HEK293 (cell line): ENCODE measurements around the gene TET2.

ENCODE experiments used
- CTCF ChIA-PET: fragments of 350-600 bp; formaldehyde crosslinking; extraction: SDS; loops from one replicate; lab custom pipeline; 2021; ENCODE audit warnings: antibody characterized with exemption; lab: Yijun Ruan, JAX
- POLR2A ChIA-PET: fragments of 300-600 bp; formaldehyde crosslinking; extraction: SDS; loops from one replicate; lab custom pipeline; 2020; ENCODE audit warnings: antibody characterized with exemption, inconsistent platforms; lab: Yijun Ruan, JAX
- H3K27ac ChIP-seq: fragments of 200-500 bp; sonication (Bioruptor generic); 2 replicates; pipeline ENCODE4 v1.5.1; 2014; ENCODE audit warnings: low read depth, low read length, control low read depth, inconsistent platforms; ENCODE audit errors: extremely low read depth
- H3K36me3 ChIP-seq, 2 experiments: fragments of 200-500 bp in 1 of 2; sonication (Bioruptor generic) in 1 of 2; 1 replicate in 1 of 2; 2 replicates in 1 of 2; pipeline ENCODE4 v1.5.1; 2014 to 2017; ENCODE audit warnings: inconsistent platforms in 2 of 2, low read length in 2 of 2; ENCODE audit not compliant: control insufficient read depth in 2 of 2, insufficient read depth in 1 of 2
- H3K4me1 ChIP-seq: fragments of 200-500 bp; sonication (Bioruptor generic); 2 replicates; pipeline ENCODE4 v1.5.1; 2014; ENCODE audit warnings: mild to moderate bottlenecking, low read length, inconsistent platforms; ENCODE audit not compliant: control insufficient read depth, insufficient read depth
- H3K4me3 ChIP-seq: 2 replicates; pipeline ENCODE4 v1.5.1; 2011; ENCODE audit warnings: low read depth, mild to moderate bottlenecking, control low read depth, low read length, moderate library complexity
- H3K9me3 ChIP-seq: fragments of 200-500 bp; sonication (Bioruptor generic); 2 replicates; pipeline ENCODE4 v1.5.1; 2014; ENCODE audit warnings: low read depth, low read length, inconsistent platforms; ENCODE audit not compliant: control insufficient read depth, insufficient read depth
- AEBP2 ChIP-seq: fragments of 450-650 bp; formaldehyde crosslinking; IDR thresholded peaks from 2 replicates; pipeline ENCODE4 v1.5.1; 2016; ENCODE audit warnings: missing biosample characterization, missing genetic modification characterization, borderline replicate concordance
- BCL11A ChIP-seq: fragments of 450-650 bp; formaldehyde crosslinking; IDR thresholded peaks from 2 replicates; pipeline ENCODE4 v1.5.1; 2016; ENCODE audit warnings: low read depth, missing biosample characterization, missing genetic modification characterization
- BCL11B ChIP-seq: fragments of 450-650 bp; formaldehyde crosslinking; IDR thresholded peaks from 2 replicates; pipeline ENCODE4 v1.5.1; 2016; ENCODE audit warnings: low read depth, missing biosample characterization, missing genetic modification characterization
- GLIS2 ChIP-seq: fragments of 450-650 bp; formaldehyde crosslinking; IDR thresholded peaks from 2 replicates; pipeline ENCODE4 v1.5.1; 2016; ENCODE audit warnings: missing biosample characterization, missing genetic modification characterization
- HOXA7 ChIP-seq: sonication (generic); formaldehyde crosslinking; IDR thresholded peaks from 2 replicates; pipeline ENCODE4 v1.8.1; 2022; ENCODE audit warnings: missing genetic modification reagents, borderline replicate concordance
- MZF1 ChIP-seq: fragments of 450-650 bp; formaldehyde crosslinking; IDR thresholded peaks from 2 replicates; pipeline ENCODE4 v1.5.1; 2017; ENCODE audit warnings: missing biosample characterization, missing genetic modification characterization, borderline replicate concordance
- TCF7L2 ChIP-seq: IDR thresholded peaks from 2 replicates; pipeline ENCODE4 v1.6.1; 2011; ENCODE audit warnings: low read depth, mild to moderate bottlenecking, inconsistent platforms, low read length, moderate library complexity, borderline replicate concordance
- YY1 ChIP-seq: fragments of 450-650 bp; formaldehyde crosslinking; IDR thresholded peaks from 2 replicates; pipeline ENCODE4 v1.5.1; 2018; ENCODE audit warnings: missing biosample characterization, missing genetic modification characterization
- YY2 ChIP-seq: fragments of 450-650 bp; formaldehyde crosslinking; IDR thresholded peaks from 2 replicates; pipeline ENCODE4 v1.5.1; 2016; ENCODE audit warnings: missing biosample characterization, missing genetic modification characterization
- ZNF114 ChIP-seq: fragments of 450-650 bp; formaldehyde crosslinking; IDR thresholded peaks from 2 replicates; pipeline ENCODE4 v1.5.0; 2017; ENCODE audit warnings: missing biosample characterization, missing genetic modification characterization
- ZNF155 ChIP-seq: fragments of 450-650 bp; formaldehyde crosslinking; IDR thresholded peaks from 2 replicates; pipeline ENCODE4 v1.5.1; 2016; ENCODE audit warnings: missing biosample characterization, missing genetic modification characterization
- ZNF292 ChIP-seq: fragments of 450-650 bp; formaldehyde crosslinking; IDR thresholded peaks from 2 replicates; pipeline ENCODE4 v1.5.1; 2016; ENCODE audit warnings: low read depth, missing biosample characterization, missing genetic modification characterization, borderline replicate concordance
- ZNF37A ChIP-seq: fragments of 450-650 bp; IDR thresholded peaks from 2 replicates; pipeline ENCODE4 v1.5.1; 2018; ENCODE audit warnings: missing biosample characterization, missing genetic modification characterization
- ZNF391 ChIP-seq: fragments of 450-650 bp; formaldehyde crosslinking; IDR thresholded peaks from 2 replicates; pipeline ENCODE4 v1.5.1; 2016; ENCODE audit warnings: low read depth, missing biosample characterization, missing genetic modification characterization, borderline replicate concordance
- ZNF398 ChIP-seq: fragments of 450-650 bp; formaldehyde crosslinking; IDR thresholded peaks from 2 replicates; pipeline ENCODE4 v1.5.1; 2017; ENCODE audit warnings: missing biosample characterization, missing genetic modification characterization
- ZNF449 ChIP-seq: fragments of 450-650 bp; formaldehyde crosslinking; IDR thresholded peaks from 2 replicates; pipeline ENCODE4 v1.5.1; 2017; ENCODE audit warnings: missing biosample characterization, mild to moderate bottlenecking, missing genetic modification characterization, moderate library complexity
- ZNF555 ChIP-seq: fragments of 450-650 bp; formaldehyde crosslinking; conservative IDR thresholded peaks from 2 replicates; pipeline ENCODE4 v1.5.1; 2017; ENCODE audit warnings: missing biosample characterization, mild to moderate bottlenecking, missing genetic modification characterization, inconsistent platforms
- ZNF571 ChIP-seq: fragments of 450-650 bp; formaldehyde crosslinking; IDR thresholded peaks from 2 replicates; pipeline ENCODE4 v1.5.0; 2017; ENCODE audit warnings: missing biosample characterization, missing genetic modification characterization
- ZNF610 ChIP-seq: fragments of 450-650 bp; formaldehyde crosslinking; IDR thresholded peaks from 2 replicates; pipeline ENCODE4 v1.5.1; 2016; ENCODE audit warnings: missing biosample characterization, missing genetic modification characterization, borderline replicate concordance
- ZNF624 ChIP-seq: fragments of 450-650 bp; formaldehyde crosslinking; IDR thresholded peaks from 2 replicates; pipeline ENCODE4 v1.5.1; 2017; ENCODE audit warnings: missing biosample characterization, missing genetic modification characterization
- ZNF670 ChIP-seq: fragments of 450-650 bp; formaldehyde crosslinking; IDR thresholded peaks from 2 replicates; pipeline ENCODE4 v1.5.1; 2016; ENCODE audit warnings: missing biosample characterization, missing genetic modification characterization, low read depth
- ZNF677 ChIP-seq: fragments of 450-650 bp; IDR thresholded peaks from 2 replicates; pipeline ENCODE4 v1.5.0; 2018; ENCODE audit warnings: missing biosample characterization, mild to moderate bottlenecking, missing genetic modification characterization, moderate library complexity
- ZNF701 ChIP-seq: fragments of 450-650 bp; formaldehyde crosslinking; IDR thresholded peaks from 2 replicates; pipeline ENCODE4 v1.5.1; 2016; ENCODE audit warnings: missing biosample characterization, missing genetic modification characterization
- ZNF785 ChIP-seq: fragments of 450-650 bp; formaldehyde crosslinking; IDR thresholded peaks from 2 replicates; pipeline ENCODE4 v1.5.1; 2016; ENCODE audit warnings: missing biosample characterization, missing genetic modification characterization
- ZSCAN5A ChIP-seq: fragments of 450-650 bp; formaldehyde crosslinking; IDR thresholded peaks from 2 replicates; pipeline ENCODE4 v1.5.1; 2016; ENCODE audit warnings: missing biosample characterization, missing genetic modification characterization
- ZXDB ChIP-seq: fragments of 450-650 bp; formaldehyde crosslinking; IDR thresholded peaks from 2 replicates; pipeline ENCODE4 v1.5.1; 2016; ENCODE audit warnings: missing biosample characterization, missing genetic modification characterization

Gene TET2

GRCh38 chr4:105184316-105184980, 37.8 kb downstream of the TET2 start (continued):
- TF ChIP-seq ZNF571 (tag by site-specific recombination) = no peak
- TF ChIP-seq ZNF624 (tag by site-specific recombination) = no peak
- no peak for TF ChIP-seq BCL11B (tag by site-specific recombination)
- TF ChIP-seq ZNF449 (tag by site-specific recombination) = no peak
- TF ChIP-seq GLIS2 (tag by site-specific recombination) = no peak
- TF ChIP-seq BCL11A (tag by site-specific recombination) = no peak
- TF ChIP-seq ZNF677 = no peak
- TF ChIP-seq TCF7L2 = no peak
- TF ChIP-seq ZNF610 (tag by site-specific recombination) = no peak
- TF ChIP-seq ZNF555 (tag by site-specific recombination) = no peak
- TF ChIP-seq ZNF391 (tag by site-specific recombination) = no peak
- TF ChIP-seq AEBP2 (tag by site-specific recombination) = no peak
- TF ChIP-seq ZNF37A (tag by site-specific recombination) = no peak
- TF ChIP-seq, all 188 proteins: peak for 0

GRCh38 chr4:105186701-105187161, 40.1 kb downstream of the TET2 start:
- Histone ChIP-seq H3K27ac (no peak overlapping the region), H3K36me3 (no peaks in the 10 kb centered on the region), H3K4me3 (no peak overlapping the region), H3K4me1 (peaks cover 2% of the 10 kb centered on the region; the same call in 1 of the 2 replicates), H3K9me3 (no peaks in the 10 kb centered on the region)
- POLR2A ChIA-PET = no interaction called here
- TF ChIP-seq ZXDB (tag by site-specific recombination) (no peak), ZNF670 (no peak), ZNF114 (no peak), ZNF155 (tag by site-specific recombination) (no peak), YY1 (tag by site-specific recombination) (no peak), ZNF701 (no peak), ZNF292 (no peak), MZF1 (tag by site-specific recombination) (no peak), ZSCAN5A (tag by site-specific recombination) (no peak), ZNF398 (tag by site-specific recombination) (no peak), ZNF785 (tag by site-specific recombination) (no peak), HOXA7 (CRISPR knock-in tag) (no peak), YY2 (tag by site-specific recombination) (no peak)
- CTCF ChIA-PET = no interaction called here
